Measurements from ENCODE around the gene EPG5. TPM values are rescaled to one million over a fixed set of nuclear protein-coding genes. Genes with fewer than 3 reads are reported as not detected.

The EPG5 gene
- total RNA-seq, 4 donors from 2014 or later = 39.1 to 105 (median 59.0) TPM

- no peak for DNase-seq
- 86 to 87% methylated on average over 1 of the region's 1 CpG for WGBS, 2 donors
- Histone ChIP-seq H3K27ac (no peak overlapping the region), H3K27me3 (no peaks in the 10 kb centered on the region), H3K9me3 (no peaks in the 10 kb centered on the region), H3K36me3 (no peaks in the 10 kb centered on the region), H3K4me3 (replicated peaks in 1 of 3) (no peak overlapping the region), H3K4me1 (no peaks in the 10 kb centered on the region)
- TF ChIP-seq POLR2A (IDR thresholded peaks at IDR 0.05) (no peak), CTCF (IDR thresholded peaks at IDR 0.05) (no peak)
- intact Hi-C loops (cut with DNase I) = no loop called here
These were observed 33.9 kb upstream of the EPG5 start for GRCh38 chr18:46001074-46001473.

GRCh38 chr18:45999536-45999935, 32.4 kb upstream of the EPG5 start:
- Histone ChIP-seq H3K27ac (no peak overlapping the region), H3K27me3 (no peaks in the 10 kb centered on the region), H3K36me3 (no peaks in the 10 kb centered on the region), H3K4me1 (no peaks in the 10 kb centered on the region), H3K9me3 (no peaks in the 10 kb centered on the region), H3K4me3 (replicated peaks in 1 of 3) (no peak overlapping the region)
- 87 to 88% methylated on average over 3 of the region's 3 CpGs for WGBS, 2 donors
- DNase-seq = no peak
- intact Hi-C loops (cut with DNase I) = no loop called here
- TF ChIP-seq CTCF (IDR thresholded peaks at IDR 0.05) (no peak), POLR2A (IDR thresholded peaks at IDR 0.05) (no peak)

- H3K4me3 ChIP-seq (replicated peaks in 1 of 3) = no peak overlapping the region
- H3K4me1 ChIP-seq = no peaks in the 10 kb centered on the region
- H3K36me3 ChIP-seq = no peaks in the 10 kb centered on the region
- intact Hi-C loops (cut with DNase I) = no loop called here
- H3K27me3 ChIP-seq = no peaks in the 10 kb centered on the region
- TF ChIP-seq CTCF (IDR thresholded peaks at IDR 0.05) (no peak), POLR2A (IDR thresholded peaks at IDR 0.05) (no peak)
- no peak for DNase-seq
- H3K27ac ChIP-seq = no peak overlapping the region
- H3K9me3 ChIP-seq = no peaks in the 10 kb centered on the region
- WGBS, 2 donors = 58 to 67% methylated on average over 3 of the region's 3 CpGs
These were observed 31.1 kb upstream of the EPG5 start for GRCh38 chr18:45998244-45998643.

- Histone ChIP-seq H3K36me3 (no peaks in the 10 kb centered on the region), H3K4me1 (no peaks in the 10 kb centered on the region), H3K4me3 (replicated peaks in 1 of 3) (no peak overlapping the region), H3K9me3 (no peaks in the 10 kb centered on the region), H3K27me3 (no peaks in the 10 kb centered on the region), H3K27ac (no peak overlapping the region)
- WGBS, 2 donors = 91 to 96% methylated on average over 8 of the region's 8 CpGs
- DNase-seq = no peak
- intact Hi-C loops (cut with DNase I) = no loop called here
- TF ChIP-seq POLR2A (IDR thresholded peaks at IDR 0.05) (no peak), CTCF (IDR thresholded peaks at IDR 0.05) (no peak)
These were observed 30.6 kb upstream of the EPG5 start for GRCh38 chr18:45997700-45998151.

GRCh38 chr18:45995461-45995860, 28.3 kb upstream of the EPG5 start:
- TF ChIP-seq CTCF (IDR thresholded peaks at IDR 0.05) (no peak), POLR2A (IDR thresholded peaks at IDR 0.05) (no peak)
- no peaks in the 10 kb centered on the region for H3K36me3 ChIP-seq
- no peaks in the 10 kb centered on the region for H3K9me3 ChIP-seq
- 94 to 98% methylated on average over 3 of the region's 3 CpGs for WGBS, 2 donors
- H3K4me3 ChIP-seq (replicated peaks in 1 of 3) = no peak overlapping the region
- intact Hi-C loops (cut with DNase I) = no loop called here
- no peaks in the 10 kb centered on the region for H3K27me3 ChIP-seq
- DNase-seq = no peak
- H3K27ac ChIP-seq = no peak overlapping the region
- H3K4me1 ChIP-seq = no peaks in the 10 kb centered on the region
